NCI-H187 (cell line): ENCODE measurements around the gene PRKN.

Experiments
- DNase-seq, 2 experiments: peaks; one replicate each; lab custom pipeline; 2025; lab: John Stamatoyannopoulos, UW

Gene PRKN

DNA sequence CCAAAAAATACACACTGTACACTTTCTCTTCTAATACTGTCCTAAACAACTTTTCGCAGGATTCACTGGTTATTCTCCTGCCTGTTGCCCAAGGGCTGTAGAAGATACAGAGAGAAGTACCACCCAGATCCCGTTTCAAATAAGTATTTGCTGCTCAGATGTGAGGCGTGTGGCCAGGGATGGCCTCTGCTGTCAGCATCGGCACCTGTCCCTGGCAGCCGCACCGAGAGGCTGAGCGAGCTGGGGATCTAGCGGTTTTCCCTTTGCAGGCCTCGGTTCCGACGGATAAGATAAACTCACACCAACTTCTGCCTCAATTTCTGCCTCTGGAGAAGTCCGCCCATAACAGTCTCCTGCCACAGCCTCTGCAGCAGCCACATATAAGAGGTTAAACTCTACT, 768.5 kb downstream of the PRKN start:
- DNase-seq = no peak

DNA sequence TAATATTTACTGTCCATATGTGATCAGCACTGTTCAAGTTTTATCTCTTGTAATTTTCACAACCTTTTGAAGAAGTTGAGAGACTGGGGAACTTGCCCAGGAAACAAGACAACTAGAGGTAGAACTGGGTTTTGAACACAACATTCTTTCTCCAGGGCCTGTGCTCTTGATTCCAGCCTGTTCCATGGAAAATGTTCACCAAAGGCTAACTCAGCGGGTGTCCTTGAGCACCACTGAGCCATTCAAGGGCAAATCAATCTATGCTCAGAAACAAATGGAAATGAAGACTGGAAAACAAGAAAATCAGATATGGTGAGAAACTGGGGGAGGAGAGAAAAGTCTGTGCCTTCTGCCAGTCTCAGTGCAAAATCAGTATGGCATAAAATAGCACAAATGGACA, 771.5 kb downstream of the PRKN start:
- DNase-seq = no peak

DNA sequence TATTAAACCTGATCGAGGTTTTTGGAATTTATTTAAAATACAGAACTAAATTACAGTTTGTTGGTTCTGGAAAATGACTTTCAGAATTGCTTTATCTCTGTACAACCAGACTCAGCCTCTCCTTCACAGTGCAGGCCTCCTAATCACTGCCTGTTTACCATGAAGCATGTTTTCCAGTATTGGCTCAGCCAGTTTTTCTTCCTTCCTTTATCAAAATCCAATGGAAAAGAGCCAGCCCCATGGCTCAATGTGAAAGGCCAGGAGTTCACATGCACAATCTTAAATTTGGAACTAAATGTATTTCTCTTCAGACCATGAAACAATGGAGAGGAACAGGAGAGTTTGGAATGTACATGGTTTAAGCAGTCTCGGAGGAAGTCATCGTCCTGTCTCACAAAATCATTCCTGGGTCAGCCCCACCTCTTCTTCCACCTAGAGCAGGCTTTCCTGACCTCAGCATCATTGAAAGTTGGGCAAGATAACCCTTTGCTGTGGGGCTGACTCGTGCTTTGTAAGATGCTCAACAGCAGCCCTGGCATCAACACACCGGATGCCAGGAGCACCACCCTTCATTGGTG, 772.8 kb downstream of the PRKN start:
- DNase-seq = no peak

DNA sequence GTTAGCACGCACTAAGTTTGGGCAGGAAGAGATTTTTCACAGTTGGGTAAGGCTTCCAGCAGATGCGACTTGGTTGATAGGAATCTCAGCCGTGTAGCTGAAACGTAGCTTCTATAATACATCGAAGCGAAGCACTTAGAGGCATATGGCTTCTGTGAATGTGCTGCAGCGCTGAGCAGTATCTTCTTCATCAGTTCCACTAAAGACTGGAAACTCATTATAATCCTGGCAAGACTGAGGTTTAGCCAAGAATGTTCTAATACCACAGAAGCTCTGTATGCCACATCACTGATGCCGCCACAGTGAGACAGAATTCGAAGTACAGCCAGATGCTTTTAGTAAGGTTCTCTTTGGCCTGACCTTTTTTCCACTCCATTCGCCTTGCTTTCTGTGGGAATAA, 773.5 kb downstream of the PRKN start:
- no peak for DNase-seq

DNA sequence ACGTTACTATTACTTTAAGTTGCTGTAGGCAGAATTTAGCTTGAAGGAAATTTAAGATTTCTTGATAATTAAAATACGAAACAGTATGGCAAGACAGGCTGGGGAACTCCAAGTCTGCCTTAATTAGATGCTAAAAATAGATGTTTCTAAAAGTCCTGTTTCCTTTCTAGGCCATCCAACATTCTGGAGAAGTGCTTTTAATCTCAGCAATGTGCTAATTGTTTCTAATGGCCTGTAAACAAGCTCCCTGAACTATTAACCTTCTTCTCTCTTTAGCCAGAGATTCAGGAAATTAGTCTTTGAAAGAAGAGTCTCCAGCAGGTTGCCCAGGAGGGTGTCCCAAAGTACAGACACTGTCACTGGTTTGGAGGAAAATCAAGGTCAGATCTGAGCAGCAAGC, 776.4 kb downstream of the PRKN start:
- DNase-seq = no peak

DNA sequence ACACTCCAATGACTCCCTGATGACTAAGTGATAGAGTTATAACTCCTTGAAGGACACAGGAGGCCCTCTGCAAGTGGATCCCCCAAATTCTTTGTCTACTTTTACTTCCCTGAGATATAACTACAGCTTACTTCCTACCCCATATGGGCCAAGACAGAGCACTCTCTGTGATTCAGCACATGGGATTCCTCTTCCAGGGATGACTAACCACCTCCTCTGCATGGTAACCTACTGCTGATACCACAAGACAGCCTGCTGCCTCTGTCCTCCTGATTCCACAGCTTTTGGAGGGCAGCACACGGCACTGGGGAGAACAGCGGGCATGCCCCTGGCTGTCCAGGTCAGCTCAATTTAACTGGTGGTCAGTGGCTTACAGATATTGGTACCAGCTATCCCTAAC, 778.0 kb downstream of the PRKN start:
- DNase-seq = no peak

DNA sequence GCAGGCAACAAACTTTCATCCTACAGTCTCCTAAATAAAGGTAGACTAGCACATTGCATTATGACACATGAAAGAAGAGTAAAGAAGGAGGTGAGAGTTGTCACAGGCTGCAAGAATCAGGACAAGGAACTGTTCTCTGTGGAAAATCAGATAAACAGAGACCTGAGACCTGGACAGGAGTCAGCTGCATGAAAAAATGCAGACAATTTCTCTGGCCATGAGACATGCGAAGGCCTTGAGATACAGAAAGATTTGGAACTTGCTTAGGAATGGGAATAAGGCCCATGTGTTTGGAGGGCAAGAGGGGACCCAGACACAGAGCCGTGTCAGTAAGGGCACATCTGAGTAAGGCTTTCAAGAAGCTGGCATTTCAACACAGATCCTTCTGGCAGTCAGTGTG, 779.1 kb downstream of the PRKN start:
- no peak for DNase-seq

DNA sequence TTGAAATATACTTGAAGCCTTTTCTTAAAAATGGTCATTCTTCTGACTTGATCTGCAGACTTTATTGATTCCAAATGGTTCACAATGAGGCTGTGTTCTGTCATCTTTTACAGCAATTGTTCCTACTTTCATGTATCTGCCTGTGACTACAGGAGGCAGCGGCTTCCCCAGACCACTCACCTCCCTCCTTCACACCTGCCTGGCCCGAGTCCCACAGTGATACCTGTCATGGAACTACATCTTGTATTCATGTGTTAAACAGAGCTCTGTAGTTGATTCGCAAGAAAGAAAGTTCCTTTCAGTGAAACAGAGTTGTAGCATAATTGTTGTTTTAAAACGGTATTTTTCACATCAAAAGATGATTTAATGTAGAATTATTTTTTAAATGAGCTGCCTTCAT, 780.2 kb downstream of the PRKN start:
- DNase-seq = no peak

DNA sequence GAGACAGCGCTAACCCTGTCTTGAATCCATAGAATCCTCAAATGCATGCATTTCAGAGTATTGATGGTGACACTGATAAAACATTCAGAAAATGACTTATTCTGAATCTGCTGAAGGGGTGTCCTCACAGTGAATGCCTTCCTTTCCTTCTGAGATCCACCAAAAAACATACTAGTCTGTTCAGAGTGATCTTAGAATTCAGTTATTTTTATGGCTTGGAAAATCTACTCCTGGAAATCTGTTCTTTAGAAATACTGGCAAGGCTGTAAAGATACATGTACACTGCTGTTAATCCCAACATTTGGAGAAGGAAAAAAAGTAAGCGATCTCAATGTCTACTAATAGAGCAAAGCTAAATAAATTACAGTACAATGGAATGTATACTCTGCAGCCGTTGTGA, 781.1 kb downstream of the PRKN start:
- DNase-seq = no peak

DNA sequence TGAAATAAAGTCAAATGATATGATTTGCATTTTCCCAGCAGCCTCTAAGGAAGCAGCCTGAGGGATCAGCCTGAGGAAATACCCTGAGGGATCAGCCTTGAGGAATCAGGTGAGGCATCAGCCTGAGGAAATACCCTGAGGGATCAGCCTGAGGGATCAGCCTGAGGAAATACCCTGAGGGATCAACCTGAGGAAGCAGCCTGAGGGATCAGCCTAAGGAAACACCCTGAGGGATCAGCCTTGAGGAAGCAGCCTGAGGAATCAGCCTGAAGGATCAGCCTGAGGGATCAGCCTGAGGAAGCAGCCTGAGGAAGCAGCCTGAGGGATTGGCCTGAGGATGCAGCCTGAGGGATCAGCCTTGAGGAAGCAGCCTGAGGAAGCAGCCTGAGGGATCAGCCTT, 784.0 kb downstream of the PRKN start:
- no peak for DNase-seq

DNA sequence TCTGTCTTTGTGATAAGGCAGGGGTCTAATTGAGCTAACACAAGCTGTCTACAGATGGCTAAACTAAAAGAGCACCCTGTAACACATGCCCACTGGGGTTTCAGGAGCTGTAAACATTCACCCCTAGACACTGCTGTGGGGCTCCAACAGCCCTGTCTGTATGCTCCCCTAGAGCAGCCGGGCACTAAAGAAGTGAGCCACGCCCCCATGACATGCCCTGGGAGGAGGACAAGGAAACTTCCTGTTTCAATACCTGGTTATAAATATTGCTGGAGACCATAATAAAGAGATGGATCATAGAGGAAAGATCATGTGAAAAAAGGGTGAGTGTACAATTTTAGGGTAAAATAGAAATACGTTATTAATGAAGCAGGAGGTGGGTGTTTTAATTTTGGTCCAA, 786.0 kb downstream of the PRKN start:
- no peak for DNase-seq

DNA sequence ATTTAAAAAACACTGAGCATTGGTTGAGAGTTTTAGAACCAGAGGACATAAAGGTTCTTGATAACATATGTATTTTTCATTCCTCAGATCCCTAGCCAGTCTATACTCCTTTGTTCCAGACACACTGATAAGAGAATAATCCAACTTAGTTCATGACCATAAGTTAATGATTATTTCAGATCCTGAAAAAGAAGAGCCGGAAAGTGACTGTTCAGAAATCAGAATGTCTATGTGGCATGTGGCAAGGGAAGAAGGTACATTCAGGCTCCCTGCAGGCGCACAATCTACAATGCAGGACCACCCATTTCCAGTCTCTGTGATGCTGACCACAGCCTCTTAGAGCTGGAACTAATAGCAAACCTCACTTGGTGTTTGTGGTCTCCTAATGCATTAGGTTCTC, 787.0 kb downstream of the PRKN start:
- DNase-seq = no peak

DNA sequence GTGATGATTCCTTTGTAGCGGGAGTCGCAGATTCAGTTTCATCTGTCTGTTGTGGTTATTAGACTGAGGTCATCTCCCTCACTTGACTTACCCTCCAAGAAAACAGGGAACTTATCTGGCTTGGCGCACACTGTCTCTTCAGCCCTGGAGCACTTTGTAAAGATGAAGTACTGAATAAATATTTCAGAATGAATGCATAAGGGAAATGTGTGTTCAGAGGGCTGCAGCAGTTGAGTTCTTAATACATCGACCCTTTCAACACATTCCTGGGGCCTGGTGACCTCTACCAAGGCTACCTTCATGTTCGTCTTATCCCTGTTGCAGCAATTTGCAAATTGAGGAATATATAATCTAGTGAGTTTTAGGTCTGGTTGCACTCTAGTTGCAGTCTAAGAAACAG, 801.2 kb downstream of the PRKN start:
- DNase-seq = no peak

DNA sequence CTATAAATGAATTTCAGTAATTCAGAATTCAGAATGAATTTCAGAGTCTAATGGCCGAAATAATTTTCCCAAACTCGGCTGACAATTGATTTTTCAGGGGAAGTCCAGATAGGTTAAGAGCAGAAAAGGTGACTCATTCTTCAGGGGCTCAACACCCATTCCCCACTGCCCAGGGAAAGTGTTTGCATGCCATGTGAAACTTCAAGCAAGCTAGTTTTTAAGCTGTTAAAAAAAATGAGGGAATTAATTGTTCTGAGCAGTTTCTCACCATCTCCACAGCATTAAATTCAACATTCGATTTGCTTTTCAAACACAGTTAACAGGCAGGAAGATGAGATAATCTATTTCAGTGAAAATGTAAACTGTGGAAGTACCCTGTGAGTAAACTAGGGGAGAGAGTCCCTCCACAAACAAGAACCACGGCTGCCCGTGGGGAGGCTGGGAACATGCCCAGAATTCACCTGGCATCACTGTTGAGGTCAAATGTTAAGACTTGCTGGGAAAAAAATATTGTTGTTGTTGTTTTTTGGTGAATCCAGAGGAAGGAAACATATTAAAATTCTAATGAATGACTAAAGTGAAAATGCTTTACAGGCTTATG, 803.0 kb downstream of the PRKN start:
- DNase-seq = no peak

DNA sequence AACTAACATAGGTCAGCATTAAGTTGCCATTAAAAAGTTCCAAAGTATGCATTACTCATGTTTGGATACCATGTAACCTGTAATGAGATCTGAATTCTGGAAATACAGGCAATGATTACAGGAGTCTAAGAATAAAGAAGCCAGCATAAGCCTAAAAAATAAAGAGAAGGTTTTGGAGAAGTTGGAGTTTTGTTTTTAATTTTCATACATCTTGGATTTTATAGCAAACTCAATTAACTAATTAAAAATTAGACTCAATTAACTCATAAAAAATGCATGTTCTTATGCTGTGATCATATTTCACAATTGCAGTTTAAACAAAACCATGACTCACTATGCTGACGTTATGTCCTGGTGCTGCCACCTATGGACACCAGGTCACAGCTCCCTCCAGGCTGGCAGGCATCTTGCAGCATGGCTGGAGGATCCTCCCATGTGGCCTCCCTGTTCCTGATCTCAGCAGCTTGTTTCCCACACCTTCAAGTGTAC, 804.9 kb downstream of the PRKN start:
- DNase-seq = no peak

DNA sequence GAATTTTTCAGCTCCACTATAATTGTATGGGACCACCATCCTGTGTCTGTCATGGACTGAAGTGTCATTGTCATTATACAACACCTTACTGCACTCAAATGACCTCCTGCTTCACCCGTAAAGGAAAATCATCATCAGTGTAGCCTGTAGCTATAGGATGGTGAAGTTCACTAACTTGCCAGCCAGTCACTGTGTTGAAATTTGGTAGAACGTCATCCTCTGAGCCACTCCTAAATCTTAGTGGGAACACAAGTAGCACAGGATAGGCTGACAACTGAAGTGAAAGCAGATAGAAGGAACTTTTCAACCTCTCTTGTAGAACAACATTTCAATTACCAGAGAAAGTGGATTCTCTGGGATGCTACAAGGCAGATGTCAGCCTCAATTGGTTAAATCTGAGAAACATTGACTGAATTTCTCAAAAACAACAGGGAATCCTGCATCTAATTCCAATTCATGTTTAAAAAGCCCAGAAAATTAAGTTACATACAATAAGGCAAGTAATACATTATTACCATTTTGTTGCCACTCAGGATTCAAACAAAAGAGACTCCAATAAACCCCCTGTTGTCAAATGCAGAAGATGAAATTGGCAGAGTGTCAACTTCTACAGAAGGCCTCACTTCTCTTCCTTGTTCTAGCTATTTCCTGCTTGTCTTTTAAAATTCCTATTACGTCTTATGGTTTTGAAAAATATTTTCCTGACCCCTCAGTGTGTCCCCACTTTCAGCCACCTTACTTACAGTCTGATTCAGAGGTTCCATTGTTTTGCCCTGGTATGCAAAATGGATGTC, 805.8 kb downstream of the PRKN start:
- no peak for DNase-seq

DNA sequence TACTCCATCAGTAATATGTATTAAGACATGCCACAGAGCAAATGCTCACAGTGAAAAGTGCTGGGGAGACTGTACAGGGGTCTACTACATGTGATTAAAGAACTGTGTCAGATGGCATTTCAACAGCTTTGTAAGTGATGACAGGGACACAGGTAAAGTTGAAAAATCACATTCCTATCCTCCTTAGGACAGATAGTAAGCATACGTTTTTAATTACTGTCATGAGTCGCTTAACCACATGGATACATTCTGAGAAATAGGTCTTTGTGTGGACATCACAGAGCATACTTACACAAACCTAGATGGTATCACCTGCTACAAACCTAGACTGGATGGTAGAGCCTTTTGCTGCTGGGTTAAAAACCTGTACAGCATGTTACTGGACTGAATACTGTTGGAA, 807.9 kb downstream of the PRKN start:
- DNase-seq = no peak

DNA sequence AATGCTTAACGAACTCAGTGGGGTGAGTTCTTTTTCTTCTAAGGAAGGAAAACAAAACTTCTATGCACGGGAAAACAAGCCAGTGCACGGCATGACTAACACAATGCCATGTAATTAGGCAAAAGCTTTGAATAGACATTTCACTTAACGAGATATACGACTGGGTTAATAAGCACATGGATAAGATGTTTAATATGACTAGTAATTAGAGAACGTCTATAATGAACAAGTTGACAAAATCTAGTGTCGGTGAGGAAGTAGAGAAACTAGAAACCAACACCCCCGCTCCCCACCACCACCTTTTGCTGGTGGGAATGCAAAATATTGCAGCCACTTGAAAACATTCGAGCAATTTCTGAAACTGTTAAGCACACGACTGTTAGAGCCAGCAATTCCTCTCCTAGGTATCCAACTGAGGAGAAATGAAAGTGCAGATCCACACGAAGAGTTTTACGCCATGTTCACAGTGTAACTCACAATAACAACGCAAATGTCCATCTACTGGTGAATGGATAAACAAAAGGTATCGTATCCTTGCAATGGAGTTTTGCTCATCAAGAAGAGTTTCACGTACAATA, 808.8 kb downstream of the PRKN start:
- DNase-seq = no peak

DNA sequence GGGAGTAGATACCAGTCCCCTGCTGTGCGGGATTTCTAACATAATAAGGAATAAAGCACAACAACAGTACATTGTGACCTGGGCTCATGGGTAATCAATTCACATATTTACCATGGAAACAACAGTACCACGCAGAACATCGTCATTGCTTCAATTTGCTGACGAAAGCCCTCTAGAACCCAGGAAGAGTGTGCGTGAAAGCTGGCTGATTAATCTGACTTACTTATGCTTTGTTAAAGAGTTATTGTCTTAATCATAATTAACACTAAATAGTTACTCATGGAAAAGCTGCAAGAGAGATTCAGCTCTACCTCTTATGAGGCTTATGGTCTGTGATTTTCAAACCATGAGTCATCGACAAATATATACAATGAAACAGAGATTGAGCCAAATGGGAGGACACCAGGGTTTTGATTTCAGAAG, 809.4 kb downstream of the PRKN start:
- DNase-seq = no peak

DNA sequence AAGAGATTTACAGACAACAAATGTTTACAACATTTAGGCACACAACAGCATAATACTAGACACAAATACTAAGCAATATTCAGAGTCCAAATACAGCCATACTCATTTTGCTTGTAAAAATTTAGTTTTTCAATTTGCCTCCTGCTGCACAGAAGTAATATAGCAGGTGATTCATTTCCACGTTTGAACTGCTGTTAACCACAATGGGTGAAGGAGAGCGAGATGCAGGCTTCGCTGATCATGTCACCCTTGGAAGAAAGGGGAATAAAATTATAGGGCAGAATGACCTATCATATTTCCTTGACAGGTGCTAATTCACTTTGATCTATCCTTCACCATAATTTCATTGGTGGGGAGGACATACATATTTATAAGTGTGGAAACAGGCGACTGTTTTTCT, 809.9 kb downstream of the PRKN start:
- DNase-seq = no peak

DNA sequence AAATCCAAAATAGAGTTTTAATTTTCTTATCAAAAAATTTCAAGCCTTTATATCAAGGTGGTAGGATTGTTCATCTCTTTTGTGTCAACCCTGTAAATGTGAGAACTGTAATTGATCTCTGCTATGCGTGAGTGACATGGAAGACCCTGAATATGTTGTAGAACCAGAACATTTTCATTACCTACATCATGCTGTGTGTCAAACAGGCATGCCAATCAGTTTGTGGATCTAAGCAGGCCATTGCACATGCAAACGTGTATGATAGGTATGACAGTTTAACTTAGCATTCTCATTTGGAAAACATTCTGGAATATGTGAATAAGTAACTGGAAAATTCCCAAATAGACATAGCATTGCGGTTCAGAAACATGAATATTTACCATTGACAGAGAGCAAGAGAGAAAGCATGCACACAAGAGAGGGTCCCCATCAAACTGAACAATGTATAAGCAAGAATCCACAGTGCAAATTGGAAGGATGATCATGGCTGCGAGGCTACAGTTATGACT, 812.1 kb downstream of the PRKN start:
- DNase-seq = no peak

DNA sequence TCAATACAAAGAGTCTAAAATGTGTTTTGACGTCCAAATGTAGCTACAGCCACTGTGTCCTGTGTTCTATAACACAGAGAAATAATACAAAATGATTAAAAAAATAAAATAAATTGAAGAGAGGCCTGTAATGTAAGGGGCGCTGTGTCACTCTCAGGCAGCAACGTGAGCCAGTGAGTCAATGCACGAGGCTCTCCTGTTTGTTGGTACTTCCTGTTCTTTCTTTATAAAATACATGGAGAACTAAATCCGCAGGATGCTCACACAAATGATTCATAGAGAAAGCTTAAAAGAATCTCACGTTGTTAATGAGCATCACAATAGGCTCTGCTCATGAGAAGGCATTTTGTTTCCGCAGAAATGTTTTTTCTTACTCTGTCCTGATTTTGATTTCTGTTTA, 818.7 kb downstream of the PRKN start:
- DNase-seq = no peak

DNA sequence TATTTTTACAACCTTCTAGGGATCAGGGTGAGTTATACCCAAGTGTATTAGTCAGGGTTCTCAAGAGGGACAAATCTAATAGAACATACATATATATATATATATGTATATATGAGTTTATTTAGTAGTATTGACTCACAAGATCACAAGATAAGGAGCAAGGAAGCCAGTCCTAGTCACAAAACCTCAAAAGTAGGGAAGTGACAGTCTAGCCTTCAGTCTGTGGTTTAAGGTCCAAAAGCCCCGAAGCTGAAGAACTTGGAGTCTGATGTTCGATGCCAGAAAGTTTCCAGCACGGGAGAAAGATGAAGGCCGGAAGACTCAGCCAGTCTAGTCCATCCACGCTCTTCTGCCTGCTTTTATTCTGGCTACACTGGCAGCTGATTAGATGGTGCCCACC, 821.0 kb downstream of the PRKN start:
- DNase-seq = no peak
